ENCODE results near the gene ACRBP.

Gene ACRBP
- total RNA-seq = 2.3 to 7.2 (median 5.2) reads per million in 4 experiments

- peak; percentile 32 for DNase-seq
Observed at GRCh38 chr12:6647083-6647604, at the start of gene ACRBP. Gene ACRBP (minus strand): TSS chr12:6647432. CDS start chr12:6647366, 66 bp downstream.

- no peak for DNase-seq
Observed at GRCh38 chr12:6695313-6696045, 48.2 kb upstream of the ACRBP start.

DNA sequence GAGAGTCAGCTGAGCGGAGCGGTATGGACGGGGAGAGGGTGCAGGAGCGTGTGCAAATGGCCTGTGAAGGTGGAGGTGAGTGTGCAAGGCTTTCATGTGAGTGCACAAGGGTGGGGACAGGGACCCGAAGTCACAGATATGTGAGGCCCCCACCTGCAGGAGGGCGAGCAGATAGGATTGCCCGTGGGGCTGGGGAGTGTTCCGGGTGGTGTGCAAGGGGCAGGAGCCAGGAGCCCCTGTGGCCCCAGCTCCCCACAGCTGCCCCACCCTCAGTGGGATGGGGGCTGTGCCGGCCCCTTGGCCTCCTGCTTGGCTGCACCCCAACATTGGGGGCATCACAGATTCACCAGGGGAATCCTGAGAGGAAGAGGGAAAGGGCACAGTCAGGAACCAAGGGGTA is 47.5 kb upstream of the ACRBP start:
- no peak for DNase-seq

DNA sequence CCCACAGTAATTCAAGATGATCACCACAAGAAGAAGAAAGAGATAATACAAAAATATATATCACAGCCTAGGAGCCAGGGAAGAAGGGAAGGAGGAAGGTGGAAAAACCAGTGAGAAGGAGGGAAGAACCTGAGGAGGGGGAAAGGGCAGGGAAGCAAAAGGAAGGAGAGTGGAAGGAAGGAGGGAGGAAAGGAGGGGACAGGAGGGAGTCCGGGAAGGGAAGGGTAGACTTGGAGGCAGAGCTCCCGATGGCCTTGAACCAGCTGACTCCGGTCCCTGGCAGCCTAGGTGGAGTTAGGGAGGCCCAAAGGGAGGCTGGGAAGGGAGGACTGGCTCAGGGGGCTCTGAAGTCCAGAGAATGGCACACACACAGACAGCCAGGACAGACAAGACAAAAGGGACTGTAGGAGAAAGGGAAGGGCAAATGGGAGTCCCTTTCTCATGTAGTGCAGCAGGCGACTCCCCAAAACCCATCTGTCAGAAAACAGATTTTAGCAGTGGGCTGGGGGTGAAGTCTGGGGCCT is 46.7 kb upstream of the ACRBP start:
- no peak for DNase-seq

GRCh38 chr12:6692888-6693287 is 45.7 kb upstream of the ACRBP start:
- DNase-seq = no peak

DNA sequence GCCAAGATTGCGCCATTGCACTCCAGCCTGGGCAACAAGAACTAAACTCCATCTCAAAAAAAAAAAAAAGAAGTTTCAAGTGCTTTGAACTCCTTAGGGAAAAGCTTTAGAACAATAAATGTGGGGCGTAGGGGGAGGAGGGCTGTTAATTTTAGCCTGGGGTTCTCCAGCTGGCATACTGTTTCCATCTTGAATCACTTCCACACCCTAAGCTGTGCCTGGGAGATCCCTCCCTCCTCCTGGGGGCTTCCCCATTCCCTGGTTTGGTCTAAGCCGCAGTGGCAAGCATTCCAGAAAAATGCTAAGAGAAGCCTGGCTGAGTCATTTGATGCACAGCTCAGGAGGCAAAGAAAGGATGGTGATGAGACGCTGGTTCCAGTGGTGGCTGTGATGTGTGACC is 44.2 kb upstream of the ACRBP start:
- no peak for DNase-seq

DNA sequence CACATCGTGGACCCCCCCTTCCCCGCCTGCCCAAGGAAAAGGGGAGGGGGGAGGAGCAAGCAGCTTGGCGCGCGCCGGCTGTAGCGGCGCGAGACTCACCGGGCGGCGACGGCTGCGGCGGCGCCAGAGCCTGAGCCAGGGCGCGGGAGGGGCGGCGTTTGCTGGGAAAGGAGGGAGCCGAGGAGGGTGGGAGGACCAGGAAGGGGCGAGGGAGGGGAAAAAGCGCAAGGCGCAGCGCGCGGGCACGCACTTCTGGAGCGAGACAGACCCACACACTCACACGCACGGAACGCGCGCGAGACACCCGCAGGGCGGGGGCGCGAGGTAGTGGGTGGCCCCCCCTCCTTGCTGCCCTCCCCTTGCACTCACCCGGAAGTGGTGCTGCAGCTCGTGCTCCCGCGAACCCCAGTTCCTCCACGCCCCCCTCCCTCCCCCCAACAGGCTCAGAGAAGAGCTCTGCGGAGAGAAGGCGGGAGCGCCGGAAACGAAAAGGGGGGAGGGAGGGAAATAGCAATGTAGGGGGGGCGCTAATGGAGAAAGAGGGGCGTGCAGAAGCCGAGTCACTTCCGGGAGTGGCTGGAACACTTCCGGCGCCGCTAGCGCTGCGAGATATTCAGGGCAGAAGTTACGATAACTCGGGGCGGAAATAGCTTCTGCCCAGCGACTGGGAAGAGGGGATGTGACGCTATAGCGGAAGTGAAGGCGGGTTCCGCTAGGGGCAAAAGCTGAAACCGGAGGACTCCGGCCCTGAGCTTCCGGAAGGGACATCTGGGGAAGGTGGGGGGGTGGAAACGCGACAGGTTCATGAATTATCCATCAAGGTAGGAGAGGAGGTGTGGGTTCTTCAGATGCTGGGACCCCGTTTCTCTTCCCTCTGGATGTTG is 42.0 kb upstream of the ACRBP start, which contains the start of gene ZNF384:
Gene ZNF384 (minus strand): TSS at position 377 of the 884 bp plus-strand sequence. CDS start 9,855 bp downstream, outside the sequence.
- peak; percentile 99 for DNase-seq

GRCh38 chr12:6688543-6688998 is 41.3 kb upstream of the ACRBP start:
- DNase-seq = peak; percentile 43

- DNase-seq = no peak
Observed at GRCh38 chr12:6685814-6686213, 38.6 kb upstream of the ACRBP start.

DNA sequence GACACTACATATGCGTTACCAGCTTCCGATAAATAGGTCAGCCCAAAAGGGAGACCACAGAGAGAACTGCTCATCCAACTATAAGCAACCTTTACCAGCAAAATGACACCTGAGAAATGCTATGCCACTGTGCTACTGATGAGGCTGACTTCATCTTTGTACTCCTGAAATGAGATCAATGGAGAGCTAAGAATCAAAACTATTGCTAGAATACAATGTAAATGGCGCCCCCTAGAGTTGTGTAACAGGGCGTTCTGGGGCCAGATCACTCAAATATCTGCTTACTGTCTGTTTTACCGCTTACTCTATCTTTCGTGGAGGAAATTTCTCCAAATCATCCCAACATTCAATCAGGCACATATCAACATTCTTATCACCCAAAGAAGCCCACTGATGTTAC is 37.4 kb upstream of the ACRBP start:
- peak; percentile 26 for DNase-seq

DNA sequence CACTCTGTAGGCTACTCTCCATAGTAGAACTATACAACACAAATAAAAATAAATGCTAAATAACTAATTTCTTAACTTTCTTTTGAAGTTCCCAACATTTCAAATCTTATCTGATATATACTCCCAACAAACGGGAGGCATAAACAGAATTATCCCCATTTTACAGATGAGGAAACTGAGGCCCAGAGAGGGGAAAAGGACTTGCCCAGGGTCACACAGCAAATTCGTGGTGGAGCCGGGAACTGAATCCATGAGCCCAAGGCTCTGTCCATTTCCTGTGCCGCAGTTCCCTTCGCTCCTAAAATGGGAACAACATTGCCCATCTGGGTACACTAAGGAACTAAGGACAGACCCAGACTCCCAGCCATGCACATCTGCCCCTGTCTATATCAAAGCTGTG is 29.7 kb upstream of the ACRBP start:
- no peak for DNase-seq

- DNase-seq = no peak
Observed at GRCh38 chr12:6672143-6672542, 24.9 kb upstream of the ACRBP start.

GRCh38 chr12:6667559-6668210 is 20.5 kb upstream of the ACRBP start:
- DNase-seq = no peak

- no peak for DNase-seq
Observed at GRCh38 chr12:6666211-6666610, 19.0 kb upstream of the ACRBP start.

DNA sequence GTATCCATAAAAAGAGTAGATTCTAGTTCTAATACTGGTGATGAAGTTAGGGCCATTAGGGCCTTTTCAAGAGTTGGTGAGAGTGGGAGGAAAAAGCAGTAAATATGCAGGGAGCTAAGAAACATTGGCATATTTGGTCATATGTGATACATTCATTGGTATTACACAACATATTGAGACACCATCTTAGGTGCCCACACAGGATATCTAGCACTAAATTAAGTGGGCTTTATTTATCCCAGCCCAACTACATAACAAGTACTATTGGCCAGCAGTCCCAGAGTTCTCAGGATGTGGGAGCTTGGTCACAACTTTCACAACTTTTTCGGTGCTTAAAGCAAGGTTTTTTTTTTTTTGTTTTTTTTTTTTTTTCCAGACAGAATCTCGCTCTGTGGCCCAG is 17.7 kb upstream of the ACRBP start:
- DNase-seq = no peak

DNA sequence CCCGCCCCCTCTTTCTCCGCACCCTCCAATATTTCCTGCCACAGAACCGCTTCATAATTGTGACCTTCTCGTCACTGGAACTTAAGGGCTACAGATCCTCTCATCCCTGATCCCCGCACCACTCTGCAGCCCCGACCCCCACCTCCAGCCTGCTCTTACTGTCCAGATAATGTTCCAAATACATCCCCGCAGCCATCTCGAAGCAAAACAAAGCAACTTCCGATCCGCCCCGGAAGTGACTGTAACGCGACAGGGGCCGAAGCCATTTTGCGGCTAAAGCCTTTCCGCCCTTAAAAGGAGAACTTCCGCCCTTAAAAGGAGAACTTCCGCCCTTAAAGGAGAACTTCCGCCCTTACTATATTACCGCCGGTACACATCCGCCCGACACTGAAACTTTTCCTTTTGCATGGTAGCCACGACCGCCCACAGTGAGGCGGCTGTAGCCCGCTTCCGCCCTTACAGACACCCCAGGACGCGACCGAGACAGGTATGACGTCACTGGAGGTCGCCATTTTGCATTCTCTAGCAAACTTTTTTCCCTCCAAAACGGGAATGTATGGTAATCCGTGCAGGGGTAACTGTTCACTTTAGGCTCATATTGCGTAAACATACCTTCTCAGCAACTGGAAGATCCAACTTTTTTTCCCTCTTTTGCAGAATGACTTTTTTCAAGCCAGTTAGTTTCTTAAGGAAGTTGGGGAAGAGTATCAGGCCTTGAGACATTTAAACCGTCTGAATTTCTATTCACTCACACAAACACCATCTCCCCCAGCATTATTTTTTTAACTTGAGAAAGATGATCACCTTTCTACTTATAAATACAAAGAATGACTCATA is 15.9 kb upstream of the ACRBP start, which contains the start of gene ING4:
Gene ING4 (minus strand): TSS at position 214 of the 837 bp plus-strand sequence. CDS start 18 bp downstream, at position 196.
- peak; percentile 91 for DNase-seq

DNA sequence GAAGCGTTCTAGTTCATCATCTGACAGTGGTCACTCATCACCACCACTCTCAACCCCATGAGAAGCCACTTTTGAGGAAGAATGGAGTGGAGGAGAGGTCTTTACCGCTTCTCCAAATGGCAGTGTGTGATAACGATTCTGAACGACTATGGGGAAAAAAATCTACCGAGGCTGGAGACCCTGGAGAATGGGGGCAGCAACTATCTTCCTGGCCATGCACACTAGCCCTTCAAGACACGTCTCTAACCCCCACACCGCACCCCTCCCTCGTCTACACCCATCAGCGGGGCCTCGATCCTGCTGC is 15.3 kb upstream of the ACRBP start:
- no peak for DNase-seq

DNA sequence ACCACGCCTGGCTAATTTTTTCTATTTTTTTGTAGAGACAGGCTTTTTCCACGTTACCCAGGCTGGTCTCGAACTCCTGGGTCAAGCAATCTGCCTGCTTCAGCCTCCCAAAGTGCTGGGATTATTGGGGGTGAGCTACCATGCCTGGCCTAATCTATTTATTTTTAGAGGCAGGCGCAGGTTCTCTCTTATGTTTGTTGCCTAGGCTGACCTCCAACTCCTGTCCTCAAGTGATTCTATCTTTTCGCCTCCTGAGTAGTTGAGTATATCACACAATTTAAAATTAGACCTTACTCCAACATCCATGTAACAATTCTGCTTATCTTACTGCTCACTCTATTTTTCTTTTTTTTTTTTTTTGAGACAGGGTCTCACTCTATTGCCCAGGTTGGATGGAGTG is 6.8 kb upstream of the ACRBP start:
- DNase-seq = no peak

DNA sequence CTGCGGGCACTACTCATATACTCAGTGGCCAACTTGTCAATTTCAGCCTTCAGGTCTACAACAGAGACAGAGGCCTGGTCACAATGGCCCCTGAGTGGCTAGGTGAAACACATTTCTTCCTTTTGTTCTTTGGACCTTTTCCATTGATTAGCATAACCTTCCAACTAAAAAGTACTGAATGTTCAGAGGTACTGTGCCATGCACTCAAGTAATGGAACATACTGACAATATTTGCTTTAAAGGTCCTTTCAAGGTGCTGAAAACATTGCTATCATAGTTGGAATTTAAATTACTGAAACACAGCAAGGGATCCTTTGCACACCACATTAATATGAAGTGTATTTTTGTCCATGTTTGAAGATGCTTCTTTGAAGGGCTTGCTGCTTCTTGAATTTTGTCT is 6.1 kb upstream of the ACRBP start:
- no peak for DNase-seq

DNA sequence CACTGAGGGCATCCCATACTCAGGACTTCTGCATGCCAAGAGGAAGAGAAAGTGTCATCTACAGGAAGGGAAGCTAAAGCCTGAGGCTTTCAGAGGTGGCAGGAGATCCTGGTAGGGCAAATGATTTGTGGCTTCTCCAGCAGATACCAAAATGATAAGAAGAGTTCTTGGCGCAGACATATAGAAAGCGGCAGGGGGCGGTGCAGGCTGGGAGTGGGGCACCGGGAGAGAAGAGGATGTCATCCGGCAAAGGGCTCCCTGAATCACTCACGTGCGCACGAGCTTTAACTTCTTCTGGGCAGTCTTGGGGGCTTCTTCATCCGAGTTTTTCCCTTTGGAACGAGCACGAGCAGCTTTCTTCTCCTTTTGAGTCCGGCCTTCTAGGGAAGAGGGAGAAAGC is 5.2 kb upstream of the ACRBP start:
- DNase-seq = no peak

GRCh38 chr12:6650832-6651231 is 3.6 kb upstream of the ACRBP start:
- no peak for DNase-seq

All from effector CD8-positive, alpha-beta T cell (primary cell).